Smooth muscle cell (in vitro differentiated cells): ENCODE measurements around the gene EN1. TPM values are rescaled to one million over a fixed set of nuclear protein-coding genes. Genes with fewer than 3 reads are reported as not detected.

ENCODE experiments used
- DNase-seq: peaks from one replicate; lab custom pipeline; 2025; ENCODE audit not compliant: unreplicated experiment; lab: John Stamatoyannopoulos, UW
- H2AFZ ChIP-seq: fragments of 200-600 bp; sonication (generic); 2 replicates; pipeline ENCODE4 v1.6.0; 2016; ENCODE audit warnings: antibody characterized with exemption, low read depth, mild to moderate bottlenecking
- H3F3A ChIP-seq: fragments of 200-600 bp; sonication (generic); 2 replicates; pipeline ENCODE4 v1.6.0; 2017; ENCODE audit warnings: antibody characterized with exemption, low read depth
- H3K27ac ChIP-seq: fragments of 200-600 bp; sonication (generic); 2 replicates; pipeline ENCODE4 v1.5.1; 2016; ENCODE audit warnings: low read depth, mild to moderate bottlenecking
- H3K27me3 ChIP-seq: fragments of 200-600 bp; sonication (generic); 2 replicates; pipeline ENCODE4 v1.6.1; 2016; ENCODE audit warnings: low read depth, mild to moderate bottlenecking
- H3K36me3 ChIP-seq: fragments of 200-600 bp; sonication (generic); 2 replicates; pipeline ENCODE4 v1.5.1; 2016; ENCODE audit warnings: low read depth
- H3K4me1 ChIP-seq: fragments of 200-600 bp; sonication (generic); 2 replicates; pipeline ENCODE4 v1.5.1; 2016; ENCODE audit warnings: low read depth
- H3K4me2 ChIP-seq: fragments of 200-600 bp; sonication (generic); 2 replicates; pipeline ENCODE4 v1.6.0; 2016; ENCODE audit warnings: mild to moderate bottlenecking
- H3K4me3 ChIP-seq: fragments of 200-600 bp; sonication (generic); 2 replicates; pipeline ENCODE4 v1.5.1; 2016; ENCODE audit warnings: mild to moderate bottlenecking
- H3K79me2 ChIP-seq: fragments of 200-600 bp; sonication (generic); 2 replicates; pipeline ENCODE4 v1.6.0; 2016; ENCODE audit warnings: low read depth, mild to moderate bottlenecking
- H3K9ac ChIP-seq: fragments of 200-600 bp; sonication (generic); 2 replicates; pipeline ENCODE4 v1.6.0; 2016; ENCODE audit warnings: low read depth
- H3K9me3 ChIP-seq: fragments of 200-600 bp; sonication (generic); replicated peaks from 2 replicates; pipeline ENCODE4 v1.5.1; 2016; ENCODE audit warnings: low read depth
- H4K20me1 ChIP-seq: fragments of 200-600 bp; sonication (generic); 2 replicates; pipeline ENCODE4 v1.6.0; 2016; ENCODE audit warnings: low read depth
- WGBS: methylation state at CpG from one replicate; pipeline ENCODE4 v1.1.7; 2016; ENCODE audit warnings: low lambda C conversion rate; 5-methylcytosine and 5-hydroxymethylcytosine counted together
- polyA plus RNA-seq: library from polyadenylated mRNA; unstranded; fragments of >200 nt; fragmentation: Nextera tagmentation; extraction: Ambion mirVana; gene quantifications from 2 replicates; pipeline ENCODE4 v1.2.1, GENCODE V29; 2016
- total RNA-seq: library from RNA; depleted of rRNA; stranded (reverse); fragments of >200 nt; gene quantifications from 2 replicates; pipeline ENCODE4 v1.2.3, GENCODE V29; 2014
- TF ChIP-seq, protein P1 (sequence below): fragments of 200-600 bp; sonication (generic); IDR thresholded peaks from 2 replicates; pipeline ENCODE4 v1.5.1; 2017; ENCODE audit warnings: borderline replicate concordance, mild to moderate bottlenecking, antibody characterized with exemption; ENCODE audit not compliant: insufficient read depth, poor library complexity, severe bottlenecking

EN1 gene
- total and polyA plus RNA-seq, 2 experiments from 2014 or later = 3.0 to 3.4 TPM

DNA sequence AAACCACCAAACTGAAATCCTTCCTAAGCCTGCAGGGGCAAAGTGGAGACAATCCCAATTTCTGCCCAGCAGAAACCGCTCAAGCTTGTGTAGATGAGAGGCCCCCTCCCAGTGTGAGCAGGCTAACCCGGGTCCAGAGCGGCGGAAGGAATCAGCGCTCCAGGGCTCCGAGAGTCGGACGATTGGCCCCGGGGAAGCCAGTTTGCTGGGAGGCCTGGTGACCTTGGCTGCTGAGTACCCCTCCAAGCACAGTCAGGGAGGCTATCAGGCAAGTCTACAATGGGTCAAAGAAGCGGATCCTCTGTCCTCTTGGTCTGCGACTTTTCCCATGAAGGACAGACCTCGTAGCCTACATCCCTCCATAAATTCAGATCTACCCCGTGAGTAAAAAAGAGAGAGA lies 16.8 kb upstream of the EN1 start:
- H2AFZ ChIP-seq = no peak overlapping the region
- no peaks in the 10 kb centered on the region for H3F3A ChIP-seq
- H3K4me1 ChIP-seq = no peaks in the 10 kb centered on the region
- H3K79me2 ChIP-seq = no peaks in the 10 kb centered on the region
- DNase-seq = no peak
- H4K20me1 ChIP-seq = no peaks in the 10 kb centered on the region
- peaks cover 37% of the 10 kb centered on the region for H3K27me3 ChIP-seq
- no peaks in the 10 kb centered on the region for H3K9me3 ChIP-seq
- H3K4me3 ChIP-seq = no peak overlapping the region
- H3K4me2 ChIP-seq = no peak overlapping the region
- 92% methylated on average over 13 of the region's 13 CpGs for WGBS
- no peak overlapping the region for H3K9ac ChIP-seq
- H3K36me3 ChIP-seq = no peaks in the 10 kb centered on the region
- no peak overlapping the region for H3K27ac ChIP-seq
- TF ChIP-seq, protein P1, sequence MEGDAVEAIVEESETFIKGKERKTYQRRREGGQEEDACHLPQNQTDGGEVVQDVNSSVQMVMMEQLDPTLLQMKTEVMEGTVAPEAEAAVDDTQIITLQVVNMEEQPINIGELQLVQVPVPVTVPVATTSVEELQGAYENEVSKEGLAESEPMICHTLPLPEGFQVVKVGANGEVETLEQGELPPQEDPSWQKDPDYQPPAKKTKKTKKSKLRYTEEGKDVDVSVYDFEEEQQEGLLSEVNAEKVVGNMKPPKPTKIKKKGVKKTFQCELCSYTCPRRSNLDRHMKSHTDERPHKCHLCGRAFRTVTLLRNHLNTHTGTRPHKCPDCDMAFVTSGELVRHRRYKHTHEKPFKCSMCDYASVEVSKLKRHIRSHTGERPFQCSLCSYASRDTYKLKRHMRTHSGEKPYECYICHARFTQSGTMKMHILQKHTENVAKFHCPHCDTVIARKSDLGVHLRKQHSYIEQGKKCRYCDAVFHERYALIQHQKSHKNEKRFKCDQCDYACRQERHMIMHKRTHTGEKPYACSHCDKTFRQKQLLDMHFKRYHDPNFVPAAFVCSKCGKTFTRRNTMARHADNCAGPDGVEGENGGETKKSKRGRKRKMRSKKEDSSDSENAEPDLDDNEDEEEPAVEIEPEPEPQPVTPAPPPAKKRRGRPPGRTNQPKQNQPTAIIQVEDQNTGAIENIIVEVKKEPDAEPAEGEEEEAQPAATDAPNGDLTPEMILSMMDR = no peak

DNA sequence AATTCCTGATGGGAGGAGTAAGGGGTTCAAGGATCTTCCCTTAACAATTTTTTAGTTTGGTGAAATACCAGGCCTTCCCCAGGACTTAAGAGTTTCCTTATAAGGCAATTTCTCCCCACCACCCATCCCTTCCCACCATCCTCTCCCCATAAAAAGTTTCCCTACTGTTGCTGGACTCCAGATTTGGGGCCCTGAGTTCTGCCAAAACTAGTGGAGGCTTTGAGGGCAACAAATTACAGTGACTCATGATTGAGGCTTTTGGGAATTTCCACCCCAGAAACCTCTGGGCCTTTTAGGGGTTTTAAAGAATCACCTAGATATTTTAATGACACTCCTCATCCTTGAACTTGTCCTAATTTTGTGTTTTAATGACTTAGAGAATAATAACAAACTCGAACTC lies 14.3 kb upstream of the EN1 start:
- Histone ChIP-seq H3F3A (no peaks in the 10 kb centered on the region), H3K4me1 (peaks cover 6% of the 10 kb centered on the region), H3K4me3 (no peak overlapping the region), H3K9me3 (no peaks in the 10 kb centered on the region), H3K4me2 (no peak overlapping the region), H3K27ac (no peak overlapping the region), H4K20me1 (no peaks in the 10 kb centered on the region), H3K36me3 (no peaks in the 10 kb centered on the region), H3K9ac (no peak overlapping the region), H2AFZ (no peak overlapping the region), H3K27me3 (peaks cover 62% of the 10 kb centered on the region), H3K79me2 (no peaks in the 10 kb centered on the region)
- no peak for DNase-seq
- WGBS = 60% methylated on average over 1 of the region's 1 CpG
- TF ChIP-seq, protein P1 = no peak

DNA sequence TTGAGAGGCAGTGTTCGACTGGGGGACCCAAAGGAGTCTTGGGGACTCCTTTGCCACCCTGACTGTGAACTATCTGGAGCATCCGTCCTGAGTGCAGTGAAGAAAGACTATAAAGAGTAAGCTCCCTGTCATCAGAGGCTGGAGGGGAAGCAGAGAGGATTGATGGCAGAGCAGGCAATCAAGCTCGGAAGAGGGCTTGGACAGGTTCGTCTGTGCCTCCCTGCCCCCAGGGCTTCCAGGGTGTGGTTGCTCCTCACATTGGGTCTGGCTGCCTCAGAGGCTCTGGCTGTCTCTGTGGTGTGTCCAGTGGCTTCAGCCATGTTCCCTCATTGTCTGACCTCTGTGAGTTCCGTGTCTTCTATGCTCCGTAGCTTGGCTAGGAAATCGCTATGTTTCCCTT lies 13.8 kb upstream of the EN1 start:
- WGBS = 72% methylated on average over 7 of the region's 7 CpGs
- H2AFZ ChIP-seq = no peak overlapping the region
- H3K27me3 ChIP-seq = peaks cover 67% of the 10 kb centered on the region
- H3K36me3 ChIP-seq = no peaks in the 10 kb centered on the region
- no peaks in the 10 kb centered on the region for H3F3A ChIP-seq
- no peak overlapping the region for H3K4me3 ChIP-seq
- H3K79me2 ChIP-seq = no peaks in the 10 kb centered on the region
- no peaks in the 10 kb centered on the region for H3K9me3 ChIP-seq
- H3K27ac ChIP-seq = no peak overlapping the region
- H3K4me1 ChIP-seq = peaks cover 6% of the 10 kb centered on the region
- TF ChIP-seq, protein P1 = no peak
- no peak for DNase-seq
- no peaks in the 10 kb centered on the region for H4K20me1 ChIP-seq
- H3K4me2 ChIP-seq = no peak overlapping the region
- H3K9ac ChIP-seq = no peak overlapping the region

DNA sequence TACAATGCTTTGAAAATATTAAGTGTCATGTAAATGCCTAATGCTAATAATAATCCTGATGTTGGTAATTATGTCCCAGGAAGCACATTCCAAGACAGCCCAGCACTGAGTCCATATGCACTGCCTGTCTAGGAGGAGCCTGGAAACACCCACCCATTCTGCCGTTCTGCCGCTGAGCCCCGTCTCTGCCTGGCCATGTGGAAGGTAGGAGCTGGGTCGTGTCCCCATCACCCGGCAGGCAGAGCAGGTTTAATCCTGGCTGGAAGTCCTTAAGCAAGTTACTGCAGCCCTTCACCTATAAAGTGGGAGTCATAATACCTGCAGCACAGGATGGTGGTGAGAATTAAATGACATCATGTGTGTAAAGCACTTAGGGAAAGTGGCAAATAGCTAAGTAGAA lies 13.1 kb upstream of the EN1 start:
- Histone ChIP-seq H3K27ac (no peak overlapping the region), H3K36me3 (no peaks in the 10 kb centered on the region), H2AFZ (no peak overlapping the region), H3K4me3 (no peak overlapping the region), H3K9ac (no peak overlapping the region), H3K27me3 (peaks cover 73% of the 10 kb centered on the region), H3F3A (no peaks in the 10 kb centered on the region), H3K79me2 (no peaks in the 10 kb centered on the region), H3K4me1 (peaks cover 6% of the 10 kb centered on the region), H3K9me3 (no peaks in the 10 kb centered on the region), H3K4me2 (no peak overlapping the region), H4K20me1 (no peaks in the 10 kb centered on the region)
- TF ChIP-seq, protein P1 = no peak
- 35% methylated on average over 5 of the region's 5 CpGs for WGBS
- no peak for DNase-seq
